Activated CD4-positive, alpha-beta memory T cell treated with anti-CD3 and anti-CD28 coated beads for 36 hours (primary cell): ENCODE measurements around the gene AMACR. TPM values are rescaled to one million over a fixed set of nuclear protein-coding genes. Genes with fewer than 3 reads are reported as not detected.
"Not testable (repeated sequence)": the region's sequence is repeated elsewhere in the genome, so short reads cannot be mapped to it uniquely, and the experiment has no call there.

Source experiments
- CTCF ChIA-PET: fragments of 350-600 bp; sonication (Branson Sonifier 250); formaldehyde crosslinking; loops from one replicate; lab custom pipeline; 2021; ENCODE audit warnings: antibody characterized with exemption, inconsistent platforms; lab: Charles Lee
- POLR2A ChIA-PET: fragments of 350-600 bp; sonication (Branson Sonifier 250); formaldehyde crosslinking; loops from one replicate; lab custom pipeline; 2021; ENCODE audit warnings: antibody characterized with exemption; lab: Charles Lee
- DNase-seq: peaks from one replicate; pipeline ENCODE4 v3.0.0-alpha.2; 2020
- H3K27ac Mint-ChIP-seq: one replicate; pipeline ENCODE4 v1.8.0; 2021; ENCODE audit warnings: mixed read lengths
- H3K27me3 Mint-ChIP-seq: one replicate; pipeline ENCODE4 v1.8.0; 2021; ENCODE audit warnings: mixed read lengths
- H3K36me3 Mint-ChIP-seq: one replicate; pipeline ENCODE4 v1.8.0; 2021; ENCODE audit warnings: mixed read lengths
- H3K4me1 Mint-ChIP-seq: one replicate; pipeline ENCODE4 v1.8.0; 2021; ENCODE audit warnings: low read depth, mixed read lengths
- H3K4me3 Mint-ChIP-seq: one replicate; pipeline ENCODE4 v1.8.0; 2021; ENCODE audit warnings: mild to moderate bottlenecking, mixed read lengths
- H3K9me3 Mint-ChIP-seq: one replicate; pipeline ENCODE4 v1.8.0; 2021; ENCODE audit warnings: mixed read lengths
- intact Hi-C: fragments of 100-400 bp; cut with micrococcal nuclease; formaldehyde crosslinking; loops from one replicate; pipeline ENCODE4 v1.15.1; 2023
- total RNA-seq, 2 experiments: library from RNA; stranded (reverse); gene quantifications; one replicate each; pipeline ENCODE4 v1.2.3, GENCODE V29; 2021

The AMACR gene
- total RNA-seq, 2 experiments from 2014 or later, result 11.5 TPM

DNA sequence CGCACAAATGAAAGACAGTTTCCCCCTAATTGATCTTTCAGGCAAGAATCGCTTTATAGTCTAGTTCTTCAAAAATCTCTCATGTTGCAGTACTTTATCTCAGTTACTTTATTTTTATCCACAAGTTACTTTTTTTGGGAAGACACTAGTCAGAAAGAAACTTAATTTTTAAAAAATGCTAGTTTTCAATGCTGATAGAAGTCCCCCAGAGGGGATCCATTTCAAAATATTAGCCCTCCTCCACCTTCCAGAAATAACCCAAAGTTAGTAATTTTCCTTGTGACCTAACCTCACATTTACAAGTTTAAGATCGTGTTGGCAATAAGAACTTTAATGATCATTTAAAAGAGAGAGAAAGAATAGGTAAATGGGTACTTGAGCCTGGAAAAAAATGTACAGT lies 24.1 kb upstream of the AMACR start:
- H3K27ac Mint-ChIP-seq, result no peak overlapping the region
- ChIA-PET CTCF (no interaction called here), POLR2A (no interaction called here)
- no peak for DNase-seq
- no peaks in the 10 kb centered on the region for H3K4me1 Mint-ChIP-seq
- no peak overlapping the region for H3K4me3 Mint-ChIP-seq
- no peaks in the 10 kb centered on the region for H3K27me3 Mint-ChIP-seq
- H3K9me3 Mint-ChIP-seq, result no peaks in the 10 kb centered on the region
- H3K36me3 Mint-ChIP-seq, result peaks cover 14% of the 10 kb centered on the region
- intact Hi-C loops, result no loop called here

GRCh38 chr5:34031117-34031516 lies 23.3 kb upstream of the AMACR start:
- Mint-ChIP-seq H3K36me3 (peaks cover 14% of the 10 kb centered on the region), H3K27ac (no peak overlapping the region), H3K9me3 (no peaks in the 10 kb centered on the region), H3K4me1 (no peaks in the 10 kb centered on the region), H3K27me3 (no peaks in the 10 kb centered on the region), H3K4me3 (no peak overlapping the region)
- POLR2A ChIA-PET, result no interaction called here
- CTCF ChIA-PET, result no interaction called here
- intact Hi-C loops, result no loop called here
- no peak for DNase-seq

DNA sequence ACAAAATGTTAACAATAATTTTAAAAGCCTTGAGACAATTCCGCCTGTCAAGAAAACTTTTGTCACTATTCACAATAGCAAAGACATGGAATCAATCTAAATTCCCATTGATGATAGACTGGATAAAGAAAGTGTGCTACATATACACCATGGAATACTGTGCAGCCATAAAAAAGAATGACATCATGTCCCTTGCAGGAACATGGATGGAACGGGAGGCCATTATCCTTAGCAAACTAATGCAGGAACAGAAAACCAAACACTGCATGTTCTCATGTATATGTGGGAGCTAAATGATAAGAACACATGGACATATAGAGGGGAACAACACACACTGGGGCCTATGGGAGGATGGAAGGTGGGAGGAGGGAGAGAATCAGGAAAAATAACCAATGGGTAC lies 22.7 kb upstream of the AMACR start:
- H3K27me3 Mint-ChIP-seq, H3K4me1 Mint-ChIP-seq, POLR2A ChIA-PET, CTCF ChIA-PET, H3K27ac Mint-ChIP-seq, intact Hi-C loops, H3K4me3 Mint-ChIP-seq, H3K9me3 Mint-ChIP-seq, DNase-seq: not testable (repeated sequence)
- peaks cover 11% of the 10 kb centered on the region for H3K36me3 Mint-ChIP-seq

- no peak for DNase-seq
- Mint-ChIP-seq H3K27me3 (no peaks in the 10 kb centered on the region), H3K9me3 (no peaks in the 10 kb centered on the region), H3K27ac (no peak overlapping the region), H3K4me3 (no peak overlapping the region), H3K36me3 (peaks cover 8% of the 10 kb centered on the region), H3K4me1 (no peaks in the 10 kb centered on the region)
- intact Hi-C loops, result no loop called here
- CTCF ChIA-PET, result no interaction called here
- POLR2A ChIA-PET, result no interaction called here
These were observed 22.2 kb upstream of the AMACR start for GRCh38 chr5:34030048-34030447.

DNA sequence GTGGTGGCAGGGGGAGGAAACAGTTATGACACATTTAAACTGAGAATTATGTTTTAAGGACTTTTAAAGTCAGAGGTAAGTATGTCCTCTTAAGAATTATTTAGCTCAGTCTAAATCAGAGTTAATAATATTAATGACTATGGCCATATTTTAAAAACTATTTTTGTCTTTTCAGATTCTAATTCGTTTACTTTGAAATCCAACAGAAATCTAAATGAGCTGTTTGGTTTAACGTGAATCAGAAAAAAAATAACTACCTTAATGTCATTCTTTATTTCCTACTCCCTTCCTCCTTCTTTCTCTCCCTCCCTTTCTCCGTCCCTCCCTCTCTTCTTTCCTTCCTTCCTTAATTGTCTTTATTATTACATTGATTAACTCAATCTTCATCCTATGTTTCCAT lies 20.5 kb upstream of the AMACR start:
- Mint-ChIP-seq H3K27ac (no peak overlapping the region), H3K36me3 (peaks cover 4% of the 10 kb centered on the region), H3K9me3 (no peaks in the 10 kb centered on the region), H3K27me3 (no peaks in the 10 kb centered on the region), H3K4me3 (no peak overlapping the region), H3K4me1 (no peaks in the 10 kb centered on the region)
- ChIA-PET POLR2A (no interaction called here), CTCF (no interaction called here)
- no peak for DNase-seq
- intact Hi-C loops, result loop anchor here (10.0 kb wide), 1 partner anchor 174 kb away; no protein-coding TSS in a partner anchor

GRCh38 chr5:34026089-34026761 lies 18.4 kb upstream of the AMACR start:
- intact Hi-C loops, result loop anchor here (10.0 kb wide), 1 partner anchor 171 kb away; no protein-coding TSS in a partner anchor
- peaks cover 17% of the 10 kb centered on the region for H3K4me1 Mint-ChIP-seq
- no peak for DNase-seq
- H3K36me3 Mint-ChIP-seq, result peaks cover 3% of the 10 kb centered on the region
- H3K27me3 Mint-ChIP-seq, result no peaks in the 10 kb centered on the region
- CTCF ChIA-PET, result no interaction called here
- H3K9me3 Mint-ChIP-seq, result no peaks in the 10 kb centered on the region
- POLR2A ChIA-PET, result no interaction called here
- no peak overlapping the region for H3K4me3 Mint-ChIP-seq
- no peak overlapping the region for H3K27ac Mint-ChIP-seq

DNA sequence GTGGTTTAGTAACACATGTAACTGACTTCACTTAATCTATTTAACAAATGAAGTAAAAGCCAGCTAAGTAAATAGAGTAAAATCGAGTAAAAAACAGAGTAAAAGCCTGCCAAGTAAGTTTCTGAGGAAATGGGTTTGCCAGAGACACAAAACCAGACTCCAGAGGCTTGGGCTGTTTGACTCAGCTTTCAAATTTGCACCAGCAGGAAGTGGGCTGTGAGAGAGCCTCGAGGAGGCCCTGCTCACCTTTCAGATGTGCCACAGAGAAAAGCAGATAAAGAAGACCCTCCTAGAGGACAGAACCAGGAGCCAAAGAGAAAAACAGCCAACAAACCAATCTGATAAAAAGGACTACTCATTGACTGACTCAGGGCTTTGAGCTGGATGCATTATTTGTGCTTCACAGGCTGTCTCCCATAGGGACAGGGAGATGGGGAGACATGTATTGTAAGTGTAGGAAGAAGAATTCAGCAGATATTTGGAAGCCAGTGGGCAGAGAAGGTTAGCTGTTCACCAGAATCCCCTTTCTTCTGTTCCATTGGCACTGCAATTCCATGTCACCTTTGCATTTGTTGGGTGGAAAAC lies 14.4 kb upstream of the AMACR start:
- ChIA-PET POLR2A (interaction anchor here (1.0 kb wide), 2 partner anchors 15 to 135 kb away, joined by 3 to 5 read pairs; partner anchors contain the start of gene AMACR), CTCF (interaction anchor here (1.0 to 2.4 kb wide), 3 partner anchors 11 to 25 kb away, joined by 3 to 9 read pairs (median 4); partner anchors contain the start of gene AMACR)
- Mint-ChIP-seq H3K4me1 (peaks cover 23% of the 10 kb centered on the region), H3K27ac (peak overlapping the region; percentile 74), H3K9me3 (no peaks in the 10 kb centered on the region), H3K27me3 (no peaks in the 10 kb centered on the region), H3K36me3 (peaks cover 11% of the 10 kb centered on the region), H3K4me3 (no peak overlapping the region)
- peak; percentile 74 for DNase-seq
- intact Hi-C loops, result loop anchor here (1.0 to 10.0 kb wide), 3 partner anchors 14 to 167 kb away; partner anchors contain the start of gene AMACR

DNA sequence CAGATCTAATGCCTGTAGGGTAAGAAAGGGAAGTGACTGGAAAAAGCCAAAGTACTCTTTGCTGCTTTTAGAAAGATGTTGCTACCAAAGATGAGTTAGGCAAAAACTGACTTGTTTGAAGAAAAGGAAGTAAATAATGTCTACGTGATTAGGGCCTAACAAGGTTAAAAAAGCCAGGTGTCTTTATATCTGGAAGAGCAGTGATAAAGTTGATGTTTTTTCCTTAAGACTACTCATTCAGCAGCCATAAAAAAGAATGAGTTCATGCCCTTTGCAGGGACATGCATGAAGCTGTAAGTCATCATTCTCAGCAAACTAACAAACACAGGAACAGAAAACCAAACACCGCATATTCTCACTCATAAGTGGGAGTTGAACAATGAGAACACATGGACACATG lies 13.5 kb upstream of the AMACR start:
- H3K9me3 Mint-ChIP-seq, result no peaks in the 10 kb centered on the region
- CTCF ChIA-PET, result interaction anchor here (2.4 kb wide), 1 partner anchor 24 kb away, joined by 9 read pairs; no protein-coding TSS in a partner anchor
- H3K36me3 Mint-ChIP-seq, result peaks cover 11% of the 10 kb centered on the region
- peak overlapping the region; percentile 74 for H3K27ac Mint-ChIP-seq
- POLR2A ChIA-PET, result interaction anchor here (0.9 to 1.0 kb wide), 2 partner anchors 13 to 136 kb away, joined by 3 to 4 read pairs; partner anchors contain the start of gene AMACR
- H3K4me1 Mint-ChIP-seq, result peaks cover 23% of the 10 kb centered on the region
- no peak for DNase-seq
- intact Hi-C loops, result loop anchor here (10.0 kb wide), 1 partner anchor 167 kb away; no protein-coding TSS in a partner anchor
- no peaks in the 10 kb centered on the region for H3K27me3 Mint-ChIP-seq
- no peak overlapping the region for H3K4me3 Mint-ChIP-seq

GRCh38 chr5:34020726-34021125 lies 12.9 kb upstream of the AMACR start:
- intact Hi-C loops, result loop anchor here (10.0 kb wide), 1 partner anchor 166 kb away; no protein-coding TSS in a partner anchor
- H3K36me3 Mint-ChIP-seq, result peaks cover 11% of the 10 kb centered on the region
- H3K4me3 Mint-ChIP-seq, result no peak overlapping the region
- CTCF ChIA-PET, result no interaction called here
- DNase-seq, result no peak
- H3K4me1 Mint-ChIP-seq, result peaks cover 25% of the 10 kb centered on the region
- H3K27ac Mint-ChIP-seq, result no peak overlapping the region
- POLR2A ChIA-PET, result interaction anchor here (0.9 kb wide), 1 partner anchor 13 kb away, joined by 4 read pairs; the partner anchor contains the start of gene AMACR
- no peaks in the 10 kb centered on the region for H3K27me3 Mint-ChIP-seq
- no peaks in the 10 kb centered on the region for H3K9me3 Mint-ChIP-seq

- no peak for DNase-seq
- POLR2A ChIA-PET, result no interaction called here
- Mint-ChIP-seq H3K27ac (no peak overlapping the region), H3K27me3 (no peaks in the 10 kb centered on the region), H3K9me3 (peaks cover 6% of the 10 kb centered on the region), H3K4me1 (peaks cover 29% of the 10 kb centered on the region), H3K36me3 (peaks cover 8% of the 10 kb centered on the region), H3K4me3 (no peak overlapping the region)
- CTCF ChIA-PET, result interaction anchor here (2.2 kb wide), 1 partner anchor 21 kb away, joined by 5 read pairs; no protein-coding TSS in a partner anchor
- intact Hi-C loops, result no loop called here
These were observed 9.4 kb upstream of the AMACR start for GRCh38 chr5:34017254-34017653.

GRCh38 chr5:34016750-34017149 lies 8.9 kb upstream of the AMACR start:
- ChIA-PET CTCF (interaction anchor here (2.2 kb wide), 1 partner anchor 20 kb away, joined by 5 read pairs; no protein-coding TSS in a partner anchor), POLR2A (no interaction called here)
- Mint-ChIP-seq H3K4me1 (peaks cover 24% of the 10 kb centered on the region), H3K27me3 (no peaks in the 10 kb centered on the region), H3K36me3 (peaks cover 8% of the 10 kb centered on the region), H3K27ac (no peak overlapping the region), H3K9me3 (peaks cover 6% of the 10 kb centered on the region), H3K4me3 (no peak overlapping the region)
- intact Hi-C loops, result no loop called here
- DNase-seq, result no peak

DNA sequence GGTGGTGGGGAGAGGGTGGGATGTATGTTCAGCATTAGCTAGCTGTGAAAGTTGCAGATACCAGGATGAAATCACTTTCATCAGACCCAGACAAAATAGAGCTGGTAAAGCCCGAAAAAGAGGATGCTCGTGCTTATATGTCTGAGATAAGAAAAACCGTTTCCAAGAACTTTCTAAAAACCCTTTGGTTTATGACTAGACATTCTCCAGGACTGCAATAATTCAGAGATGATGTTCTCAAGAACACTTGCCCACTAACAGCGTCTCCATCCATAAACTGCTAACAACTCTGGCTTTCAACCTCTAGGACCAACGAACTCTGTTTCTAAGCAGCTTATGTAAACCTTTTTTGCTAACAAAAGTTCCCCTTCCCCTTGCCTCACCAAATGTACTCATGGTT lies 8.4 kb upstream of the AMACR start:
- ChIA-PET POLR2A (no interaction called here), CTCF (interaction anchor here (1.4 to 2.2 kb wide), 2 partner anchors 19 to 20 kb away, joined by 5 to 7 read pairs; no protein-coding TSS in a partner anchor)
- H3K27ac Mint-ChIP-seq, result no peak overlapping the region
- DNase-seq, result no peak
- no peak overlapping the region for H3K4me3 Mint-ChIP-seq
- intact Hi-C loops, result no loop called here
- peaks cover 19% of the 10 kb centered on the region for H3K4me1 Mint-ChIP-seq
- peaks cover 8% of the 10 kb centered on the region for H3K36me3 Mint-ChIP-seq
- no peaks in the 10 kb centered on the region for H3K27me3 Mint-ChIP-seq
- peaks cover 6% of the 10 kb centered on the region for H3K9me3 Mint-ChIP-seq
